Spleen (tissue), 7 donors: ENCODE results near the gene CT47A1.

ENCODE experiments used
- POLR2A ChIP-seq, 3 donors: fragments of 450-650 bp; IDR thresholded peaks; one replicate each; pipeline ENCODE4 v1.5.1; 2017; ENCODE audit warnings: antibody characterized with exemption in 3 of 3, mild to moderate bottlenecking in 1 of 3
- TF ChIP-seq, protein P1 (sequence below), 11 experiments: fragments of 200-600 bp in 7 of 11; fragments of 450-650 bp in 4 of 11; sonication (generic) in 4 of 11; IDR thresholded peaks in 8 of 11; conservative IDR thresholded peaks in 3 of 11; 1 replicate in 7 of 11; 2 replicates in 4 of 11; pipeline versions ENCODE4 v1.4.0 to v1.8.0; 2016 to 2021; ENCODE audit warnings: antibody characterized with exemption in 11 of 11, inconsistent platforms in 4 of 11, mild to moderate bottlenecking in 1 of 11
- donor health status: DM: no; HTN: no; CAD: no; lungs with moderate emphysema.
- donor health status: DM: no; HTN: no; CAD: no.
- donor health status: DM: no; HTN: no; CAD: no.

DNA sequence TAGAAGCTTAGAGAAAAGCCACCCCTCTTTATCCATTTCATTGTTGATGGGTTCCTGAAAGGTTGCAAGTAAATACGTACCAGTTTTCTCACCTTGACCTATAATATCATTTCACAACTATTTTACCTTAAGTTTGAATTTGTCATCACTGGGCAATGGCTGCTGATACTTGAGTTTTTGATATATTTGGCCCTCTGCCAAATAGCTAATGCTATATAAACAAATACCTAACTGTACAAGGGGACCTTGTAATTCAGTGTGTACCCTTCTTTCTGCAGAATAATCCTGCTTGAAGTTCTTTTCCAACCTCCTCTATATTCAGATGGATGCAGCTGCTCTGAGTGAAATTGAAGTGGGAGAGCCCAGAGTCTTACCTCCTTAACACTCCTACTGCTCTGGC lies 42.9 kb upstream of the CT47A1 start:
- no peak for TF ChIP-seq POLR2A (IDR thresholded peaks at IDR 0.05)
- TF ChIP-seq, protein P1, sequence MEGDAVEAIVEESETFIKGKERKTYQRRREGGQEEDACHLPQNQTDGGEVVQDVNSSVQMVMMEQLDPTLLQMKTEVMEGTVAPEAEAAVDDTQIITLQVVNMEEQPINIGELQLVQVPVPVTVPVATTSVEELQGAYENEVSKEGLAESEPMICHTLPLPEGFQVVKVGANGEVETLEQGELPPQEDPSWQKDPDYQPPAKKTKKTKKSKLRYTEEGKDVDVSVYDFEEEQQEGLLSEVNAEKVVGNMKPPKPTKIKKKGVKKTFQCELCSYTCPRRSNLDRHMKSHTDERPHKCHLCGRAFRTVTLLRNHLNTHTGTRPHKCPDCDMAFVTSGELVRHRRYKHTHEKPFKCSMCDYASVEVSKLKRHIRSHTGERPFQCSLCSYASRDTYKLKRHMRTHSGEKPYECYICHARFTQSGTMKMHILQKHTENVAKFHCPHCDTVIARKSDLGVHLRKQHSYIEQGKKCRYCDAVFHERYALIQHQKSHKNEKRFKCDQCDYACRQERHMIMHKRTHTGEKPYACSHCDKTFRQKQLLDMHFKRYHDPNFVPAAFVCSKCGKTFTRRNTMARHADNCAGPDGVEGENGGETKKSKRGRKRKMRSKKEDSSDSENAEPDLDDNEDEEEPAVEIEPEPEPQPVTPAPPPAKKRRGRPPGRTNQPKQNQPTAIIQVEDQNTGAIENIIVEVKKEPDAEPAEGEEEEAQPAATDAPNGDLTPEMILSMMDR (IDR thresholded peaks at IDR 0.05 in 8 of 11, conservative IDR thresholded peaks at IDR 0.05 in 3 of 11), result no peak
